CD14-positive monocyte (primary cell): ENCODE results near the gene ZNF275. TPM values are rescaled to one million over a fixed set of nuclear protein-coding genes. Genes with fewer than 3 reads are reported as not detected.

Experiments used
- DNase-seq, 3 donors: peaks; one replicate each; pipeline ENCODE4 v3.0.0-alpha.2; 2011 to 2022
- H2AFZ ChIP-seq: 2 replicates; pipeline ENCODE4 v1.6.0; 2012; ENCODE audit warnings: mild to moderate bottlenecking, low read depth, low read length, inconsistent platforms; ENCODE audit not compliant: insufficient read depth, poor library complexity, severe bottlenecking
- H3K27ac ChIP-seq, 2 donors: 1 replicate in 1 of 2; 2 replicates in 1 of 2; pipeline ENCODE4 v1.5.1; 2012 to 2013; ENCODE audit warnings: low read length in 2 of 2, control low read depth in 1 of 2, inconsistent platforms in 1 of 2, low read depth in 1 of 2, mild to moderate bottlenecking in 1 of 2
- H3K27me3 ChIP-seq, 2 donors: one replicate each; pipeline versions ENCODE4 v1.6.0 to v1.6.1; 2011 to 2013; ENCODE audit warnings: low read length in 2 of 2; ENCODE audit not compliant: control insufficient read depth in 2 of 2, insufficient read depth in 2 of 2
- H3K36me3 ChIP-seq, 2 donors: replicated peaks in 1 of 2; 1 replicate in 1 of 2; 2 replicates in 1 of 2; pipeline versions ENCODE4 v1.5.1 to v1.6.1; 2012 to 2013; ENCODE audit warnings: low read length in 2 of 2, control low read depth in 1 of 2, inconsistent platforms in 1 of 2, mild to moderate bottlenecking in 1 of 2; ENCODE audit not compliant: insufficient read depth in 2 of 2, control insufficient read depth in 1 of 2
- H3K4me1 ChIP-seq, 2 donors: 1 replicate in 1 of 2; 2 replicates in 1 of 2; pipeline versions ENCODE4 v1.5.1 to v1.6.1; 2012 to 2013; ENCODE audit warnings: low read length in 2 of 2, control low read depth in 1 of 2, inconsistent platforms in 1 of 2, mild to moderate bottlenecking in 1 of 2, moderate library complexity in 1 of 2; ENCODE audit not compliant: insufficient read depth in 2 of 2, control insufficient read depth in 1 of 2
- H3K4me2 ChIP-seq: replicated peaks from 2 replicates; pipeline ENCODE3; 2012; ENCODE audit warnings: low read length, moderate library complexity, mild to moderate bottlenecking; ENCODE audit not compliant: poor library complexity, severe bottlenecking; ENCODE audit errors: extremely low read depth
- H3K4me3 ChIP-seq, 3 experiments: fragments of 200-600 bp in 1 of 3; sonication (generic) in 1 of 3; replicated peaks in 1 of 3; 1 replicate in 2 of 3; 2 replicates in 1 of 3; pipeline ENCODE4 v1.5.1; 2011 to 2013; ENCODE audit warnings: low read length in 3 of 3, mild to moderate bottlenecking in 3 of 3, control low read depth in 2 of 3, low read depth in 2 of 3, inconsistent platforms in 1 of 3, moderate library complexity in 1 of 3
- H3K79me2 ChIP-seq: 2 replicates; pipeline ENCODE4 v1.6.0; 2012; ENCODE audit warnings: mild to moderate bottlenecking, control low read depth, inconsistent platforms, low read length, moderate library complexity; ENCODE audit not compliant: insufficient read depth
- H3K9ac ChIP-seq: 2 replicates; pipeline ENCODE4 v1.6.0; 2017; ENCODE audit warnings: low read length, mild to moderate bottlenecking; ENCODE audit not compliant: insufficient read depth, poor library complexity, severe bottlenecking
- H3K9me3 ChIP-seq, 2 donors: replicated peaks in 1 of 2; 1 replicate in 1 of 2; 2 replicates in 1 of 2; pipeline versions ENCODE4 v1.5.1 to v1.6.1; 2012 to 2013; ENCODE audit warnings: low read length in 2 of 2, control low read depth in 1 of 2; ENCODE audit not compliant: control insufficient read depth in 1 of 2, insufficient read depth in 1 of 2
- H4K20me1 ChIP-seq: 2 replicates; pipeline ENCODE4 v1.6.0; 2012; ENCODE audit warnings: mild to moderate bottlenecking, low read length, control low read depth, moderate library complexity; ENCODE audit not compliant: insufficient read depth
- H3K27ac Mint-ChIP-seq, 7 donors: one replicate each; pipeline ENCODE4 v1.8.0; 2020; ENCODE audit warnings: mild to moderate bottlenecking in 7 of 7, mixed read lengths in 7 of 7, moderate library complexity in 6 of 7, inconsistent platforms in 2 of 7
- H3K27me3 Mint-ChIP-seq, 3 donors: one replicate each; pipeline ENCODE4 v1.8.0; 2021 to 2022; ENCODE audit warnings: low read depth in 3 of 3, mild to moderate bottlenecking in 3 of 3, mixed read lengths in 3 of 3, moderate library complexity in 3 of 3, inconsistent platforms in 1 of 3
- H3K36me3 Mint-ChIP-seq, 2 donors: one replicate each; pipeline ENCODE4 v1.8.0; 2020; ENCODE audit warnings: mixed read lengths in 2 of 2, inconsistent platforms in 1 of 2, mild to moderate bottlenecking in 1 of 2
- H3K4me1 Mint-ChIP-seq: one replicate; pipeline ENCODE4 v1.8.0; 2020; ENCODE audit warnings: mild to moderate bottlenecking, mixed read lengths
- H3K4me3 Mint-ChIP-seq, 2 donors: one replicate each; pipeline ENCODE4 v1.8.0; 2020; ENCODE audit warnings: mild to moderate bottlenecking in 2 of 2, mixed read lengths in 2 of 2, moderate library complexity in 1 of 2
- H3K9me3 Mint-ChIP-seq, 7 donors: one replicate each; pipeline ENCODE4 v1.8.0; 2020 to 2022; ENCODE audit warnings: mixed read lengths in 7 of 7, mild to moderate bottlenecking in 6 of 7, moderate library complexity in 6 of 7, inconsistent platforms in 2 of 7
- CTCF ChIP-seq: fragments of 200-600 bp; IDR thresholded peaks from one replicate; pipeline ENCODE4 v1.8.0; 2022; ENCODE audit warnings: antibody characterized with exemption, mild to moderate bottlenecking
- WGBS: methylation state at CpG from one replicate; pipeline ENCODE4 v1.1.5; 2013; ENCODE audit warnings: missing lambda C conversion rate; ENCODE audit not compliant: insufficient coverage; 5-methylcytosine and 5-hydroxymethylcytosine counted together
- intact Hi-C, 2 donors: fragments of 100-400 bp; cut with micrococcal nuclease; formaldehyde crosslinking; loops; one replicate each; pipeline versions ENCODE4 v1.15.0 to v1.15.1; 2023
- polyA plus RNA-seq, 3 donors: library from polyadenylated mRNA; depleted of rRNA in 1 of 3; unstranded in 2 of 3; stranded (reverse) in 1 of 3; fragments of 300-500 nt in 2 of 3; fragments of >200 nt in 1 of 3; fragmentation: Illumina TruSeq in 2 of 3; gene quantifications; 1 replicate in 2 of 3; 2 replicates in 1 of 3; pipeline ENCODE4 v1.2.3, GENCODE V29; 2012 to 2021

Gene ZNF275
- polyA plus RNA-seq, 3 donors, result 1.0 to 4.7 (median 2.1) TPM

DNA sequence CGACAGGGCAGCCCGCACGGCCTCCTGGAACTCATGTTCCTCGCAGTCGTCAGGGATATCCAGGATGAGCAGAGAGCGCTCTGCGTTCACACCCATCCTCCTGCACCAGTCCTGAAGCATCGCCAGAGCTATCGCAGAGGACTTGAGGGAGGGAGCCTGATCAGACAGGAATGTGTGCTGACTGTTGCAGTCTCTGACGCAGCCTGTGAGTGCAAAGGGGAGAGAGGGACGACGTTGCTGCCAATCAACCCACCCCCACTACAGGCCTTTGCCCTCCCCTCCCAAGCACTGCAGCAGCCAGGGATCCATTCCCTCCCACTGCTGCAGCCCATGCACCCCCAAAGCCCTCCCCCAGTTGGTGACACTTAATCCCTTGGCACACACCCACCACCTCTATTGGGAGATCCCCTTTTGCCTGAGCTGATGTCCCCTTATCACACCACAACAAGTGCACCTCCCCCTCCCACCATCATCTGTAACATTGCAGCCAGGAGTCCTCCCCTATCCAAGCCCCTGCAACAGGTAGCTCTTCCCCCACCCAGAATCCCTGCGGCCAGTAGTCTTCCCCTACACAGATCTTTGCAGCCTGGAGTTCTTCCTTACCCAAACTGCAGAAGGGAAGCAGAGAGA is 13.3 kb upstream of the ZNF275 start:
- Histone ChIP-seq H3K27me3 (peaks cover 7 to 15% of the 10 kb centered on the region in 2 donors), H3K4me2 (no peak overlapping the region), H3K27ac (no peak overlapping the region), H3K4me3 (no peak overlapping the region), H3K4me1 (no peaks in the 10 kb centered on the region), H3K36me3 (no peaks in the 10 kb centered on the region), H3K79me2 (no peaks in the 10 kb centered on the region), H3K9me3 (no peaks in the 10 kb centered on the region), H3K9ac (no peak overlapping the region), H4K20me1 (no peaks in the 10 kb centered on the region), H2AFZ (no peak overlapping the region)
- Mint-ChIP-seq H3K27ac (no peak overlapping the region), H3K4me1 (no peaks in the 10 kb centered on the region), H3K27me3 (peaks cover 22 to 30% (median 25%) of the 10 kb centered on the region in 3 donors), H3K9me3 (peaks cover 0 to 8% (median 5%) of the 10 kb centered on the region in 7 donors), H3K36me3 (no peaks in the 10 kb centered on the region), H3K4me3 (peak overlapping the region in 1 of 2 donors; percentile 53)
- intact Hi-C loops, result no loop called here
- no peak for TF ChIP-seq CTCF
- no peak for DNase-seq
- no CpG with 5 or more reads among the region's 13 CpGs for WGBS

- Histone ChIP-seq H2AFZ (no peak within 1 kb of the TSS), H3K36me3 (no peaks in the 10 kb centered on the region), H3K27me3 (peaks cover 7 to 15% of the 10 kb centered on the region in 2 donors), H3K9ac (no peak within 1 kb of the TSS), H3K4me2 (no peak within 1 kb of the TSS), H3K79me2 (no peaks in the 10 kb centered on the region), H3K9me3 (no peaks in the 10 kb centered on the region), H3K27ac (no peak within 1 kb of the TSS), H4K20me1 (no peaks in the 10 kb centered on the region), H3K4me1 (no peaks in the 10 kb centered on the region), H3K4me3 (no peak within 1 kb of the TSS)
- Mint-ChIP-seq H3K27me3 (peaks cover 22 to 34% (median 27%) of the 10 kb centered on the region in 3 donors), H3K9me3 (peaks cover 0 to 10% (median 5%) of the 10 kb centered on the region in 7 donors), H3K4me3 (peak within 1 kb of the TSS in 1 of 2 donors; percentile 53), H3K27ac (no peak within 1 kb of the TSS), H3K4me1 (no peaks in the 10 kb centered on the region), H3K36me3 (no peaks in the 10 kb centered on the region)
- WGBS, result 3% methylated on average over 7 of the region's 36 CpGs
- no peak for TF ChIP-seq CTCF
- intact Hi-C loops, result no loop called here
- no peak for DNase-seq
These were observed 12.4 kb upstream of the ZNF275 start, which contains the start of gene PNMA6F for GRCh38 chrX:153321381-153322124. TSS of gene PNMA6F (minus strand) at chrX:153321767. CDS start at chrX:153320674, 1,093 bp downstream.
